ENCODE data around the gene RHOBTB3. TPM values are rescaled to one million over a fixed set of nuclear protein-coding genes. Genes with fewer than 3 reads are reported as not detected.

Gene RHOBTB3
- total and polyA plus RNA-seq, 9 donors = 52.8 to 221 (median 180) TPM

GRCh38 chr5:95838556-95838955, 107.4 kb downstream of the RHOBTB3 start:
- 82 to 92% (median 91%) methylated on average over 1 of the region's 1 CpG for WGBS, 3 donors
- Histone ChIP-seq H3K4me1 (ENCODE audit: insufficient read depth) (no peaks in the 10 kb centered on the region), H3K9me3 (no peaks in the 10 kb centered on the region), H3K36me3 (no peaks in the 10 kb centered on the region), H3K27me3 (no peaks in the 10 kb centered on the region), H3K4me3 (no peak overlapping the region), H3K27ac (no peak overlapping the region)
- no peak for DNase-seq
- TF ChIP-seq EP300 (IDR thresholded peaks at IDR 0.05) (no peak), CTCF (IDR thresholded peaks at IDR 0.05) (no peak)
- intact Hi-C loops (cut with DNase I) = loop anchor here in 1 of 4 donors (5.0 kb wide), 1 partner anchor 51 kb away; no protein-coding TSS in a partner anchor

- no peak overlapping the region for H3K27ac ChIP-seq
- H3K4me1 ChIP-seq (ENCODE audit: insufficient read depth) = no peaks in the 10 kb centered on the region
- intact Hi-C loops (cut with DNase I) = loop anchor here in 2 of 4 donors (5.0 to 10.0 kb wide), 2 partner anchors 52 to 55 kb away; no protein-coding TSS in a partner anchor
- no peak for DNase-seq
- WGBS, 3 donors = 68 to 85% (median 79%) methylated on average over 2 of the region's 2 CpGs
- H3K36me3 ChIP-seq = no peaks in the 10 kb centered on the region
- no peaks in the 10 kb centered on the region for H3K27me3 ChIP-seq
- H3K4me3 ChIP-seq = no peak overlapping the region
- H3K9me3 ChIP-seq = no peaks in the 10 kb centered on the region
- TF ChIP-seq POLR2A (IDR thresholded peaks at IDR 0.05) = no peak
- TF ChIP-seq CTCF (IDR thresholded peaks at IDR 0.05) = no peak
- TF ChIP-seq EP300 (IDR thresholded peaks at IDR 0.05) = no peak
These were observed 108.5 kb downstream of the RHOBTB3 start for GRCh38 chr5:95839658-95840057.

- Histone ChIP-seq H3K36me3 (no peaks in the 10 kb centered on the region), H3K27me3 (no peaks in the 10 kb centered on the region), H3K27ac (no peak overlapping the region), H3K9me3 (no peaks in the 10 kb centered on the region), H3K4me3 (no peak overlapping the region), H3K4me1 (ENCODE audit: insufficient read depth) (no peaks in the 10 kb centered on the region)
- 75 to 97% (median 87%) methylated on average over 1 of the region's 1 CpG for WGBS, 3 donors
- intact Hi-C loops (cut with DNase I) = loop anchor here in 1 of 4 donors (10.0 kb wide), 1 partner anchor 56 kb away; no protein-coding TSS in a partner anchor
- no peak for TF ChIP-seq EP300 (IDR thresholded peaks at IDR 0.05)
- no peak for TF ChIP-seq CTCF (IDR thresholded peaks at IDR 0.05)
- TF ChIP-seq POLR2A (IDR thresholded peaks at IDR 0.05) = no peak
- DNase-seq = no peak
These were observed 110.0 kb downstream of the RHOBTB3 start for GRCh38 chr5:95840956-95841705.

- H3K27me3 ChIP-seq = no peaks in the 10 kb centered on the region
- TF ChIP-seq POLR2A (IDR thresholded peaks at IDR 0.05) = no peak
- peak; percentile 44 for TF ChIP-seq EP300 (IDR thresholded peaks at IDR 0.05)
- intact Hi-C loops (cut with DNase I) = loop anchor here in 1 of 4 donors (10.0 kb wide), 1 partner anchor 57 kb away; no protein-coding TSS in a partner anchor
- 80 to 92% (median 83%) methylated on average over 8 of the region's 8 CpGs for WGBS, 3 donors
- no peaks in the 10 kb centered on the region for H3K9me3 ChIP-seq
- H3K27ac ChIP-seq = no peak overlapping the region
- no peaks in the 10 kb centered on the region for H3K4me1 ChIP-seq (ENCODE audit: insufficient read depth)
- no peak for DNase-seq
- H3K36me3 ChIP-seq = no peaks in the 10 kb centered on the region
- no peak overlapping the region for H3K4me3 ChIP-seq
These were observed 111.0 kb downstream of the RHOBTB3 start for GRCh38 chr5:95841914-95842812.
